Measurements from ENCODE around the gene NUDT22.

GRCh38 chr11:64241491-64242374, 15.7 kb downstream of the NUDT22 start:
- peak in 3 of 4 donors; percentile 34 to 58 (median 45) for TF ChIP-seq POLR2A (IDR thresholded peaks at IDR 0.05)
- peak in 3 of 6 experiments; percentile 11 to 38 (median 14) for TF ChIP-seq CTCF (IDR thresholded peaks at IDR 0.05)
- TF ChIP-seq POLR2AphosphoS5 (IDR thresholded peaks at IDR 0.05) = peak; percentile 61 to 75
- TF ChIP-seq EP300 (IDR thresholded peaks at IDR 0.05) = no peak
